HG03103 (cell line): ENCODE results near the gene PDE1A.

Experiments
- ATAC-seq: cut with Tn5 transposase; IDR thresholded peaks from one replicate; pipeline ENCODE4 v1.9.1; 2021; ENCODE audit warnings: low read depth; ENCODE audit not compliant: unreplicated experiment

Gene PDE1A

GRCh38 chr2:182359990-182360662, 66.7 kb downstream of the PDE1A start:
- ATAC-seq = no peak

DNA sequence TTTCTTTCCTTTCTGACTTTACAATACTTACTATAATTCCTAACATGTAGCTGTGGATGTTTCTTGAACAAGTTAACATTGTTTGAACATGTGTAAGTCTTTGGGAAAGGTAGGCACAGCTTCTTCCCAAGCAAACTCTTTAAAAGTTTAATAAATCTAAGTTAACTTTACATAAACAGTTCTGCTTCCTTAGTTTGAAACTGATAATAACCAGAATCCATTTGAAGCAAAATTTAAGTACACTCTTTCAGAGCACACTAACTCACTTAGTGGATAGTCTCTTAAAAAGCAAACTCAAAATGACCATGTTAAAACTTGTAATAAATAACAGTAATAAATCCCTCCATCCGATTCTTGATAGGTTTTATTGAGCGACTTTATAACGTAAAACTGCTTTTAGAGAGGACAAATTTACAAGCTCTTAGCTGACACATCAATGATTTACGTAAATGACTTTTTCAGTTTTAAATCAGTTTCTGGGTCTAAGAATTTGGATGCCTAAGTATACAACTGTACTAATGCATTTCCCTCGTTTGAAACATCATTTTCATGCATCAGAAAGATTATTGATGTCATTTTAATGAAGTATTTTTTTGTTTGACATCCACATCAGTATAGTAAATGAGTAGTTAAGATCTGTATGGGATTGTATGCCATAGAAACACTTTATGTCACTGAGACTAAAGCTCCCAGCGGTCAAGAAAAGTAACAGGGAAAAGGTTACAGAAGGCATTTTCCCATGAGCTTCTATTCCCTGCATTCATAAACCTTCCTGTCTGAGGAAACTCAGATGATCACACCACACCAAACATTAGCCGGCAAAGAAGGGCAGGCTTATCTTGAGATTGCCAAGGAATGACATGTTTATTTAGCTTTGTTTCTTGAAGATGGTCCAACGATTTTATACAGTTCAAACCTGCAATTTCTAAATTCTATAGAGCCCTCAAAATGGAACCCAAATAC, 67.5 kb downstream of the PDE1A start:
- no peak for ATAC-seq

DNA sequence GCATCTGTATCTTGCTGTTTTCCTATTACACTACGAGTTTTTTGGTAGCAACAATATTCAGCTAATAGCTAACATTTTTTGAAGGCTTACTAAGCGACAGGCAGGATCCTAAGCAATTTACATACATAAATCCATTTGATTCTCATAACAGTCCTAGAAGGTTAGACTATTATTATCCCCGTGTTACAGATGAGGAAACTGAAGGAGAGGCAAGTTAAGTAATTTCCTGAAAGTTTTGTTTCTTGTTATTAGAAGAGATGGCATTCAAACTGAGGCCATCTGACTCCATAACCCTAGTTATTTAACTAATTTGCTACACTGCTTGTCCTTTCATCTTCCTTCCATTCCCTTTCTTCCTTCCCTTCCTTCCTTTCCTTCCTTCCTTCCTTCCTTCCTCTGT, 68.2 kb downstream of the PDE1A start:
- ATAC-seq = no peak

DNA sequence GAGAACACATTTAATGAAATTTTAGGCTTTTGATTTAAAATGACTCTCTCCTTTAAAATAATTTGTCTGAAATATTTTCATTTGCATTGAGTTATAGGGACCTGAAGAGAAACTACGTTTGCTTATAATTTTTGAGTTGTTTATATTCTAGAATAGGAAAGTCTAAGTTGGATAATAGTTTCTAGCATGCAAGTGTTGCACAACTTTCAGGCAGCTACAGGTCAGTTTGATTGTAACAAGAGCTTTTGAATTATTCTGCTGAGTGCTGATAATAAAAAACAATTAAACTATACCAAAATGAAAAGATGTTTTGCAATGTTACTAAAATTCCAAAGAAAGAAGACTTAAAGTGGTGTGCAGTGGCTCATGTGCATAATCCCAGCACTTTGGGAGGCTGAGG, 71.0 kb downstream of the PDE1A start:
- ATAC-seq = no peak

GRCh38 chr2:182351427-182351826, 75.4 kb downstream of the PDE1A start:
- ATAC-seq = no peak

DNA sequence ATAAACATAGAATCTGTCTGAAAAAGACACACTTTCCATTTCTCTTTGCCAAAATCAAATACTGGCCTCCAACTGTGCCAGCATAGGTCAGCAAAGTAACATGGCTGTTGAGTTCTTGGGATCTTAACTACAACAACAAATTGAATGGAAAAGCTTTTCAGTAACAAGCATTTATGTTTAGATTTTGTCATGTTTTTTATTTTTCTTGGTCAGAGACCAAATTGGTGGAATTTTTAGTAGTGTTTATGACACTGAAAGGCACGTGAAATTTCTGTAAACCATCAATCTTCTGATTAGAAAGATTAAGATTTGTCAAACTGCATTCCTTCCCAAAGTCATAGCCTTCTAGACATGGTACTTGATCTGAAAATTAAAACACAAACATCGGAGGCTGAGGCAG, 77.6 kb downstream of the PDE1A start:
- no peak for ATAC-seq

DNA sequence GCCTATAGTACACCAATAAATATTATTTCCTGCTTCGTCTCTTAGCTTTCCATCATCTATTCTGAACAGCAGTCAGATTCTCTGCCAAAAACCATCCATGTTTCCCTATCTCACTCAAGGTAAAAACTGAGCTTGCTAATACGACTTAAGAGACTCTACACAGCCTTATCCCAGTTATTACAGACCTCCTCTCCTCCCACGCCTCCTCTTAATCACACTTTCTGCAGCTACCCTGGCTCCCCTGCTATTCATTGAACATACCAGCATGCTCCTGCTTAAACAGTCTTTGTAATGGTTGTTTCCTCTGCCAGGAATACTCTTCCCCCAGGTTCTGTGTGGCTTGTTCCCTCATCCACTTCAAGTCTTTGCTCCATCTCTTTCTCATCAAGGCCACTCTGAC, 81.5 kb downstream of the PDE1A start:
- ATAC-seq = no peak

DNA sequence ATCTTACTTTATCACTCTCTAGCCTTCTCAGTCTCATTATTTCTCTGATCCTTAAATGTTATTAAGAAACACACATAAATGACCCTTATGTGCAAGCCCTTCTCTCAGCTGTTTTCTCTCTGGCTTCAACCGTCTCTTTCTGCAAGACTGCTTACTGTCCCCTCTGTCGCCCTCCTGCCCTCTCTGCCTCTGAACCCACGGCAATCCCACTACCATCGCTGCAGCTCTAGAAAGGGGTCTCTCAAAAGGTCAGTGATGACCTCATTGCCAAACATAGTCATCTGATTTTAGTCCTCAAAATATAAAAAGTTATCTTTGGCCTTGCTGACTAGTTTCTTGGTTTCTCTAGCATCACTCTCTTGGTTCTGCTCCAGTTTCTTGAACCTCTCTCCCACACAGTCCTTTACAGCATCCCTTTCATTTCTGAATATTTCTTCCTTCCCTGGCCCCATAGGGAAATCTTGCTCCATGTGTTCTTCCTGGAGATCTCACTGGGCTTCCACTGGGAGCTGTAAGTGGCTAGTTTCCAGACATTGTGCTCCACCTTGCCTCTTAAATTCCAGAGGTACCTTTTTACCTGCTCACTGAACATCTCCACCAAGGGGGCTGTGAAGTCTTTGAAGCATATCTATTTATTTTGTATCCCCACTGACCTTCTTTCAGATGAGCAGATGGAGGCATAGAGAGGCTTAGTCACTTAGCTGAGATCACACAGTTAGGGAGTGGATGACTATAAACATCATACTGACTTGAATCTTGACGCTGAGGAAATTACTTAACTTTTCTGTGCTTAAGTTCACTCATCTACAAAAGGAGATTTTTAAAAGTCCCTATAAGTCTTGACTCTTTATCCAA, 96.2 kb downstream of the PDE1A start:
- ATAC-seq = no peak

DNA sequence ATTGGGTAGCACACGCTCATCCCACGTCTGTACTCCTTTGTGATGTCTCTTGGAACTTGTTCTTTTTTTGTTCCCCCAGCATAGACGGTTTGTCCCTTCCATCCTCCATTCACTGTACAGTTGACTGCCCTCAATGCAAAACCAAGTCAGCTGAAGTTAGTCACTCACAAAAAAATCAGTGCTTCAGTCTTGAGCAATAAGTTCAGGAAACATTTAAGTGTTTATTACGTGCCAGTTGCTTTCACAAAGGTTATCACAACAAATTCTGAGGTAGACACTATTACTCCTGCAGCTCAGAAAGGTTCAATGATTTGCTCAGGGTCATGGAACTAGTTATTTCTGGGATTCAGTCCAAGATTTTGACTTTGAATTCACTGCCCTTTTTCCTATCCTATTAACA, 102.2 kb downstream of the PDE1A start:
- ATAC-seq = no peak

- ATAC-seq = no peak
Measured at GRCh38 chr2:182321096-182321495, 105.7 kb downstream of the PDE1A start.

GRCh38 chr2:182319556-182320505, 107.0 kb downstream of the PDE1A start:
- no peak for ATAC-seq

- no peak for ATAC-seq
Measured at GRCh38 chr2:182318466-182319220, 108.2 kb downstream of the PDE1A start.

DNA sequence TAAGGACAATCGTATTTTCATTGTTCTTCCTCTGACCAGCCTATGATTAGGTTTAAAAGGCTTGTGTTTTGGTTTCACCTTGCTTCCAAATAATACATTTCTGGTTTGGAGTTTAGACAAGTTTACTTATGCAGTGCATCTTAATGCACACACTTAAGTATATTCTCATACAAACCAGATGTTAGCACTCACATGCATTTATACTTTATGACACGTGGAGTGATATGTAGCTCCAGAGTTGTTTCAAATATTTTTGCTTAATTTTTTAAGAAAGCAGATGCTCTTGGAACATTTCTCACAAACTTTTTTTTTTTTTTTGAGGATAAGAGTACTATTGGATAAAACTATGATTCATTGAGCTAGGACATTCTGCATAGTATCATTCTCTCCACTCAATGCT, 109.9 kb downstream of the PDE1A start:
- no peak for ATAC-seq

- no peak for ATAC-seq
Measured at GRCh38 chr2:182302972-182303371, 123.9 kb downstream of the PDE1A start.

GRCh38 chr2:182302174-182302573, 124.7 kb downstream of the PDE1A start:
- no peak for ATAC-seq

DNA sequence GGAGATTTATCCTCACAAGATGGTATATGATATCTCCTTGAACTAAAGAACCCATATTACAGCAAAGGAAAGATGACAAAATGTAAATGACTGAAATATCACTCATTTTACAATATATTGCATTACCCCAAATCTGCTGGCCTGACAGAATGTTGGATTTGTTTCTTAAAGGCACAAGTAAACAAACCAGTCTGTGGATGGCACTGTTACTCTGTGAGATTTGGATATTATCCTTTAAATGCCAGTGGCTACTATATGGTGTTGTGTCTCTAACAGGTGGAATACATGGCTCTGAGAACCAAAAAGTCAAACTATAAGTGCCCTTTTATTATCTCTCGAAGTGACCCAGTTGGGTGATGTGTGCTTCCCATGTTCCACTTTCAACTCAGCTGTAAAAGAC, 125.7 kb downstream of the PDE1A start:
- ATAC-seq = no peak

DNA sequence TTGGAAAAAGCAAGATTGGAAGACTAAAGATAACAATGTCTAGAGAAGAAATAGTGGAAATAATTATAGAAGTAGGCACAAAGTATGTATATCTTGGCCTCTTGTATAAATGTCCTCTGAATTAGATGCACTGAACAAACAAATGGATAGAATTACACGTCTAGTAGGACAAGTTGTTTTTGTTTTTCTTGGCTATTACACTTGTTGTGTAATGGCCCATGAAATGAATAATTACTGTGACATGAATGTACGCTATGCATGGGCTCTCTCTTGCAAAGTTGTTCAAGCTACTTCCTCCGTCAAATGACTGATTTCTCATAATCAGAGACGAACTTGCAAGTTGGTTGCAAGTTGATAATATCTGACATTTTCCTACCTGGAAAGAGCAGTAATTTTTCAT, 126.2 kb downstream of the PDE1A start:
- no peak for ATAC-seq

DNA sequence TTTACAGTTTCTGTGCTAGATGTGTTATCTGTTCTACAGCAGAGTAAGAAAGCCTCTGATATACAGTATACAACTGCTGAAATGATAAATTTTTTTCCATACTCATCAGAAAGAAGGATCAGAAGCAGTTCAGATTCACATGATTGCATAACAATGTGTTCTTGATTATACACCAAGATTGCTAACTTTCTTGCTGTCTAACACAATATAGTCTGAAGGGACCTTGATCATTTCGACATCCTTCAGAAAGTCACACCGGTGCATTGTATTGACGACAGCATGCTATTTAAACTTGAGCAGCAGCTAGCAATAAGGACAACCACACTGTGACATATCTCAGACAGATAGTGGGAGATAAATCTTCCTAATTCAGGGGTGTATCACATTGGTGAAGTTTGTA, 127.2 kb downstream of the PDE1A start:
- ATAC-seq = no peak

DNA sequence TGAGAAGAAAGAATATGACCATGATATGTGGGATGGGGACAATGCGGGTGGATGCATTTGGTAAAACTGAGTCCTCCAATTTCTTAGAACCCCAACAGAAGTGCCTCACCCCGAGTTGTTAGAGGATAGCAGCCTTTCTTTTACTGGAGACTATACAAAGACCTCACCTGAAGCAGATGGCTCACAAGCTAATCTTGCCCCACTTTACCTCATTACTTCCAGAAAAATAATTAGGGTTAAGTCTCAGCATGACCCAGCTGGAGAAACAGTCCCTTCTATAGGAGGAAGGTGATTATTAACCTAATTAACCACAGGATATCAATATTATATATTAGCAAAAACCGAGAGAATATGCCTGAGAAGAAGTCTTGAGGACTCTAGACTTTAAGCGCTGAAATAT, 128.4 kb downstream of the PDE1A start:
- ATAC-seq = no peak
